Gastrocnemius medialis (tissue), 4 donors: Measurements from ENCODE around the gene GPSM3. TPM values are rescaled to one million over a fixed set of nuclear protein-coding genes. Genes with fewer than 3 reads are reported as not detected.

ENCODE experiments used
- ATAC-seq, 2 donors: fragments of 150-250 bp; one replicate each; pipeline ENCODE4 v1.9.1; 2016
- DNase-seq, 2 donors: peaks; one replicate each; pipeline ENCODE4 v3.0.0-alpha.2; 2019
- H3K27ac ChIP-seq, 4 donors: fragments of 200-600 bp; sonication (generic); 1 replicate in 1 of 4; 2 replicates in 3 of 4; pipeline ENCODE4 v1.5.1; 2016 to 2018; ENCODE audit warnings: mild to moderate bottlenecking in 2 of 4, moderate library complexity in 1 of 4
- H3K27me3 ChIP-seq, 3 donors: fragments of 200-600 bp; sonication (generic) in 2 of 3; 1 replicate in 1 of 3; 2 replicates in 2 of 3; pipeline versions ENCODE4 v1.5.1 to v1.6.0; 2016 to 2019; ENCODE audit warnings: mild to moderate bottlenecking in 1 of 3, moderate library complexity in 1 of 3
- H3K36me3 ChIP-seq, 2 donors: fragments of 200-600 bp; sonication (generic) in 1 of 2; one replicate each; pipeline ENCODE4 v1.5.1; 2017 to 2018
- H3K4me1 ChIP-seq, 2 donors: fragments of 200-600 bp; sonication (generic) in 1 of 2; one replicate each; pipeline ENCODE4 v1.5.1; 2016 to 2017; ENCODE audit warnings: mild to moderate bottlenecking in 2 of 2
- H3K4me3 ChIP-seq, 4 donors: fragments of 200-600 bp; sonication (generic) in 3 of 4; 1 replicate in 1 of 4; 2 replicates in 3 of 4; pipeline ENCODE4 v1.5.1; 2016 to 2019; ENCODE audit warnings: mild to moderate bottlenecking in 2 of 4
- H3K9me3 ChIP-seq, 3 donors: fragments of 200-600 bp; sonication (generic) in 2 of 3; 1 replicate in 1 of 3; 2 replicates in 2 of 3; pipeline ENCODE4 v1.5.1; 2016 to 2019
- CTCF ChIP-seq, 5 experiments: fragments of 450-650 bp in 3 of 5; fragments of 200-600 bp in 2 of 5; sonication (generic) in 2 of 5; IDR thresholded peaks in 4 of 5; conservative IDR thresholded peaks in 1 of 5; 1 replicate in 4 of 5; 2 replicates in 1 of 5; pipeline ENCODE4 v1.5.1; 2016 to 2019; ENCODE audit warnings: antibody characterized with exemption in 5 of 5, mild to moderate bottlenecking in 3 of 5, moderate library complexity in 3 of 5
- POLR2A ChIP-seq, 2 donors: fragments of 450-650 bp; IDR thresholded peaks; one replicate each; pipeline ENCODE4 v1.6.1; 2017; ENCODE audit warnings: antibody characterized with exemption in 2 of 2, mild to moderate bottlenecking in 2 of 2, moderate library complexity in 2 of 2
- in situ Hi-C, 4 donors: fragments of 200-750 bp; cut with MboI; loops; one replicate each; pipeline versions ENCODE4 v1.15.0 to v1.8.0; 2017; ENCODE audit warnings: low sequenced_read_pairs in 4 of 4
- intact Hi-C: fragments of 100-400 bp; cut with DNase I; formaldehyde crosslinking; loops from one replicate; pipeline ENCODE4 v1.15.1; 2023; ENCODE audit warnings: low total_unique reads
- total RNA-seq, 4 donors: library from RNA; depleted of rRNA; stranded (reverse); fragments of >200 nt; gene quantifications; one replicate each; pipeline versions ENCODE4 v1.1.0 to v1.2.3, GENCODE V29; 2016

GPSM3 gene
- total RNA-seq, 4 donors from 2014 or later = 2.2 to 2.9 (median 2.3) TPM; not detected in 1

- no peak for TF ChIP-seq POLR2A (IDR thresholded peaks at IDR 0.05)
- no peak for TF ChIP-seq CTCF (IDR thresholded peaks at IDR 0.05 in 4 of 5, conservative IDR thresholded peaks at IDR 0.05 in 1 of 5)
- in situ Hi-C loops = no loop called here
- DNase-seq (no peak), ATAC-seq (no peak)
- Histone ChIP-seq H3K9me3 (no peaks in the 10 kb centered on the region), H3K4me1 (peaks cover 21 to 22% of the 10 kb centered on the region in 2 donors), H3K4me3 (no peak overlapping the region), H3K27ac (no peak overlapping the region), H3K27me3 (no peaks in the 10 kb centered on the region), H3K36me3 (peaks cover 0 to 24% of the 10 kb centered on the region in 2 donors)
- intact Hi-C loops = loop anchor here (10.0 kb wide), 3 partner anchors 198 to 1142 kb away; partner anchors contain the start of genes B3GALT4, DXO, RPS18 and TAPBP
These were observed 19.3 kb downstream of the GPSM3 start for GRCh38 chr6:32173051-32173727.

GRCh38 chr6:32171234-32171633 lies 21.2 kb downstream of the GPSM3 start:
- DNase-seq (no peak), ATAC-seq (no peak)
- H3K27ac ChIP-seq = no peak overlapping the region
- no peaks in the 10 kb centered on the region for H3K9me3 ChIP-seq
- H3K27me3 ChIP-seq = no peaks in the 10 kb centered on the region
- in situ Hi-C loops = no loop called here
- intact Hi-C loops = loop anchor here (10.0 kb wide), 3 partner anchors 196 to 1144 kb away; partner anchors contain the start of genes B3GALT4, DXO, RPS18 and TAPBP
- no peak overlapping the region for H3K4me3 ChIP-seq
- H3K4me1 ChIP-seq = peaks cover 10 to 14% of the 10 kb centered on the region in 2 donors
- TF ChIP-seq POLR2A (IDR thresholded peaks at IDR 0.05) (no peak), CTCF (IDR thresholded peaks at IDR 0.05 in 4 of 5, conservative IDR thresholded peaks at IDR 0.05 in 1 of 5) (no peak)
- peaks cover 0 to 41% of the 10 kb centered on the region in 2 donors for H3K36me3 ChIP-seq

- H3K4me3 ChIP-seq = no peak overlapping the region
- intact Hi-C loops (loop anchor here (10.0 kb wide), 3 partner anchors 195 to 1145 kb away; partner anchors contain the start of genes B3GALT4, DXO, RPS18 and TAPBP), in situ Hi-C loops (no loop called here)
- DNase-seq (no peak), ATAC-seq (no peak)
- no peak for TF ChIP-seq CTCF (IDR thresholded peaks at IDR 0.05 in 4 of 5, conservative IDR thresholded peaks at IDR 0.05 in 1 of 5)
- no peak for TF ChIP-seq POLR2A (IDR thresholded peaks at IDR 0.05)
- peaks cover 8 to 9% of the 10 kb centered on the region in 2 donors for H3K4me1 ChIP-seq
- no peaks in the 10 kb centered on the region for H3K9me3 ChIP-seq
- H3K36me3 ChIP-seq = peaks cover 0 to 42% of the 10 kb centered on the region in 2 donors
- H3K27ac ChIP-seq = no peak overlapping the region
- H3K27me3 ChIP-seq = no peaks in the 10 kb centered on the region
These were observed 22.1 kb downstream of the GPSM3 start for GRCh38 chr6:32170294-32170693.

- in situ Hi-C loops (no loop called here), intact Hi-C loops (no loop called here)
- DNase-seq = no peak
- no peak for ATAC-seq
- Histone ChIP-seq H3K4me3 (no peak overlapping the region), H3K9me3 (no peaks in the 10 kb centered on the region), H3K27me3 (no peaks in the 10 kb centered on the region), H3K36me3 (peaks cover 0 to 42% of the 10 kb centered on the region in 2 donors), H3K27ac (no peak overlapping the region), H3K4me1 (no peaks in the 10 kb centered on the region)
- TF ChIP-seq CTCF (IDR thresholded peaks at IDR 0.05 in 4 of 5, conservative IDR thresholded peaks at IDR 0.05 in 1 of 5) = no peak
- no peak for TF ChIP-seq POLR2A (IDR thresholded peaks at IDR 0.05)
These were observed 23.4 kb downstream of the GPSM3 start for GRCh38 chr6:32168807-32169591.
